ENCODE data around the gene KRTAP12-3.

Gene KRTAP12-3

GRCh38 chr21:44702111-44702972 is 44.6 kb downstream of the KRTAP12-3 start:
- no peak overlapping the region for H3K27ac ChIP-seq
- POLR2A ChIA-PET (ENCODE audit: low non-redundant PET), result no interaction called here
- TF ChIP-seq CTCF (conservative IDR thresholded peaks at IDR 0.05; ENCODE audit: low read depth), result no peak
- CTCF ChIA-PET, result no interaction called here
- DNase-seq (ENCODE audit: low spot score), result no peak

- H3K27ac ChIP-seq, result no peak overlapping the region
- TF ChIP-seq CTCF (conservative IDR thresholded peaks at IDR 0.05; ENCODE audit: low read depth), result no peak
- DNase-seq (ENCODE audit: low spot score), result no peak
- POLR2A ChIA-PET (ENCODE audit: low non-redundant PET), result no interaction called here
- CTCF ChIA-PET, result no interaction called here
Observed at GRCh38 chr21:44702973-44703730, 45.4 kb downstream of the KRTAP12-3 start.

GRCh38 chr21:44703731-44704635 is 46.3 kb downstream of the KRTAP12-3 start:
- no peak for TF ChIP-seq CTCF (conservative IDR thresholded peaks at IDR 0.05; ENCODE audit: low read depth)
- H3K27ac ChIP-seq, result no peak overlapping the region
- no peak for DNase-seq (ENCODE audit: low spot score)
- ChIA-PET POLR2A (ENCODE audit: low non-redundant PET) (no interaction called here), CTCF (interaction anchor here (0.6 kb wide), 1 partner anchor 51 kb away, joined by 3 read pairs; no protein-coding TSS in a partner anchor)

- ChIA-PET POLR2A (ENCODE audit: low non-redundant PET) (no interaction called here), CTCF (interaction anchor here (0.6 kb wide), 1 partner anchor 50 kb away, joined by 3 read pairs; no protein-coding TSS in a partner anchor)
- no peak for DNase-seq (ENCODE audit: low spot score)
- no peak overlapping the region for H3K27ac ChIP-seq
- no peak for TF ChIP-seq CTCF (conservative IDR thresholded peaks at IDR 0.05; ENCODE audit: low read depth)
Observed at GRCh38 chr21:44704636-44705001, 46.9 kb downstream of the KRTAP12-3 start.

GRCh38 chr21:44706026-44706705 is 48.4 kb downstream of the KRTAP12-3 start:
- no peak overlapping the region for H3K27ac ChIP-seq
- POLR2A ChIA-PET (ENCODE audit: low non-redundant PET), result no interaction called here
- no peak for DNase-seq (ENCODE audit: low spot score)
- CTCF ChIA-PET, result no interaction called here
- TF ChIP-seq CTCF (conservative IDR thresholded peaks at IDR 0.05; ENCODE audit: low read depth), result no peak

All from RWPE1 (cell line).